NCI-H2029 (cell line): Measurements from ENCODE around the gene DGKH.
A peak's percentile ranks its signal among the peaks of the same experiment; 100 is the strongest.

Source experiments
- DNase-seq: peaks from one replicate; lab custom pipeline; 2025; lab: John Stamatoyannopoulos, UW

DGKH gene

GRCh38 chr13:42228527-42228926 is 180.1 kb downstream of the DGKH start:
- no peak for DNase-seq

DNA sequence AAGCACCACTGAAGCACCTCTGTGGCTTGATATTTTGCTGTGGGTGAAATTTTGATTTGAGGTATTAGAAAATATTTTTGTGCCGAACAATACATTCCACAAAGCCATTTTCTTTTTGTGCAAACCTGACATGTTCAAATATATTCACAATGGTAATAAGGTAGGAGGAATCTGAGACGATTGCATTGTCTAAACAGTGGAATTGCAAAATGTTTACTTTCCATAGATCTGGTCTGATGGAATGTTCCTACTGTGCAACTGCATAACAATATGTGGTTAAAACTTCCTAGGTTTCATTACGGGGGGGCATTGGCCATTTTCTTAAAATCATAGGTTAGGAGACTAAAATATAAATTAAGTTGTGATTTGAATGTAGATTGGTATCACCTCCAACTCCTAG is 180.8 kb downstream of the DGKH start:
- DNase-seq: no peak

- DNase-seq: no peak
Measured at GRCh38 chr13:42232671-42233070, 184.2 kb downstream of the DGKH start.

DNA sequence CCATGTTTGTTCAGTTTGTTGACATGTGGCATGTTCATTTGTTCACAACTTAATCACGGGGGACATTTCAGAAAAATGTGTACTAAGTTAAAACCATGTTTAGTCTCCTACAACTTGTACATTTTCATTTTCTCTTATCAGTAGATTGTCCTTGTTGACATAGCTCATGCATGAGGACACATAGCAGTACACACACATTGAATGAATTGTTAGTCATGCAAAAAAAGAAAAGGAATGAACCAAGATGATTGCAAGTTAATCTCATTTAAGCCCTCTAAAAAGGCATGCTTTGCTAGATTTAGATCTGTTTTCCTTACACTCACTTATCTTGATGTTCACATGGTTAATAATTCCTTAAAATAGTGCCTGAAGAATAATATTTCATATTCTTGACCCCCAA is 185.3 kb downstream of the DGKH start:
- DNase-seq: no peak

DNA sequence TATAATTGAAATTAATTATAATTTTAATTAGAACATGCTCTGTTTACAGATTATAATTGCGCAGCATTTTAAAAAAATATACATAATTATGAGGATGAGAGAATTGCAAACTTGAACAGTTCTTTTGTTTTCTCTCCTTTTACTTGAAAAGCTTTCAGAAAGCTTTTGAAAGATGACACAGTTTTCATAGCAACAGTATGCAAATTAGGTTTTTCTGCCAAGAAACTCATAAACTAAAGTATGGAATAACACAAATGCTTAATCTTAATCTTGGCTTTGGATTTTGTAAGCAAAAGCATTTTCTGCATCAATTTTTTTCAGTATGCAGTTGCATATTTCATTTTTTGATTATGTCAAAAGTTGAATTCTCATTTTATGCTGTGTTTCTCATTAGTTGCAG is 190.7 kb downstream of the DGKH start:
- no peak for DNase-seq

GRCh38 chr13:42239644-42240043 is 191.2 kb downstream of the DGKH start:
- no peak for DNase-seq

DNA sequence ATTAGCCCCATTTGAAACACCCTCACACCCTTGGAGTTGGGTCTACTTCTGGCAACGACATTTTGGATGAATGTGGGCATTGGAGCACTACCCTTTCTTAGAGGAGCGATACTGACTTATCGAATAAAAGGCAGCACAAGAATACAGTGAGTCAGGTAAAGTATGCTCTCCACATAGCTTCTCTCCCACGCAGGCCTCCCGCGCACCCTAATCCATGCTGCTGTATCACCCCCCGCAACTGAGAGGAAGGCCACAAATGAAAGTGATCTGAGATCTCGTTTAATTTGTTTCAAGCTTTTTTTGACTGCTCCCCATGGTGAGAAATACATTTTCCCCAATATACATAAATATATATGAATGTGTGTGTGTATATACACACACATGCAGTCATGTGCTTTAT is 198.1 kb downstream of the DGKH start:
- DNase-seq: no peak

GRCh38 chr13:42247883-42248282 is 199.4 kb downstream of the DGKH start:
- DNase-seq: no peak

- DNase-seq: no peak
Measured at GRCh38 chr13:42255886-42256285, 207.4 kb downstream of the DGKH start.

DNA sequence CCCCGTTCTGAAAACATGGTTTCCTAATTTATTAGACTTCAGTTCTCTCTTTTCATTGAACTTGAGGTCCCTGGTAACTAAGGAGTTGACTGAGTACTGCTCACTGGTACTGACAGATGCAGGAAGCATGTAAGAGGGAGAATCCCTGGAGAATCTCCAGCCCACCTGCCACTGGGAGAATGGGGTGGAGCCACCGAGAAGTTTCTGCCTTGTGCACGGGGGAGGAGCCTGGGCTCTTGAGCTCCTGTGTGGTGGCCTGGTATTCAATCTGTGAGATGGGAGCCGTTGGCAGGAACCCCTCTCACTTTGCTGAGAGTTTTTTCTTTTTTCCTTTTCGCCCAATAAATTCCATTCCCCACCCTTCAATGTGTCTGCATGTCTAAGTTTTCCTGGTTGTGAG is 210.3 kb downstream of the DGKH start:
- no peak for DNase-seq

DNA sequence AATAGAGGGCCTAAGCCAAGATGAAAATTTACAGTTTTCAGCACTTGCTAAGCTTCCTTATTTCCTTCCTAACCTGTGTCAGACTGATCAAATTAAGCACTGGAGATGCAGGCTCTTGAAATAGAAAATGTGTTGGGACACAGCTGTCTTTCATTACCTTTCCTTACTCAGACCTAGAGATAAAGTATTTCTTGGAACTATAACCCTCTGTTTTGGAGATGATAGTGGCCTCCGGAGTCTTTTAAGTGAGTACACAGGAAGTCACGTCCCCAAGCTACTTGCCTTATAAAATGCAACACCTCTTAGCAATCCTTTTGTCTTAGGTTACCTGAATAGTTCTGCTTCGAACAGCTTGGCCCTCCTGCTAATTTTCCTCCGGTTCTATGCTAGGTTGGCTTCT is 211.1 kb downstream of the DGKH start:
- no peak for DNase-seq

DNA sequence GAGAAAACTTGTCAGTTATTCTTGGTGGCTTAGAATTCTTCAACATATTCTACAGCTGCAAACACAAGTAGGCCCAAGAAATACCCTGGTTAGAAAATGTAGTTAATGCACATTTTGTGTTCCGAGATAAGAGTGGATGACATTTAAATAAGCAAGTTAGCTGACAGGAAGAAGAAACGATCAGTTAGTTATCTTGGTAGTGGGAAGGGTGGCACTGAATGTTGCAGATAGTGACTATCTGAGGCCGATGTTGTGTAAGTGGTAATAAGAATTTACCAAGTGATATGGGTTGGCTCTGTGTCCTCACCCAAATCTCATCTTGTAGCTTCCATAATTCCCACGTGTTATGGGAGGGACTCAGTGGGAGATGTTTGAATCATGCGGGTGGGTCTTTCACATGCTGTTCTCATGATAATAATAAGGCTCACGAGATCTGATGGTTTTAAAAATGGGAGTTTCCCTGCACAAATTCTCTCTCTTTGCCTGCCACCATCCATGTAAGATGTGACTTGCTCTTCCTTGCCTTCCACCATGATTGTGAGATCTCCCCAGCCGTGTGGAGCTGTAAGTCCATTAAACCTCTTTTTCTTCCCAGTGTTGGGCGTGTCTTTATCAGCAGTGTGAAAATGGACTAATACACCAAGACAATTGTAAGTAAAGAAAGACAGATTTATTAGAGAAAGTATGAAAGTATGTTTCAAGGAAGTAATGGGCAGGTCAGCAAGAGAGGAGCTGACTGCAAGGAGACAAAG is 212.6 kb downstream of the DGKH start:
- no peak for DNase-seq

DNA sequence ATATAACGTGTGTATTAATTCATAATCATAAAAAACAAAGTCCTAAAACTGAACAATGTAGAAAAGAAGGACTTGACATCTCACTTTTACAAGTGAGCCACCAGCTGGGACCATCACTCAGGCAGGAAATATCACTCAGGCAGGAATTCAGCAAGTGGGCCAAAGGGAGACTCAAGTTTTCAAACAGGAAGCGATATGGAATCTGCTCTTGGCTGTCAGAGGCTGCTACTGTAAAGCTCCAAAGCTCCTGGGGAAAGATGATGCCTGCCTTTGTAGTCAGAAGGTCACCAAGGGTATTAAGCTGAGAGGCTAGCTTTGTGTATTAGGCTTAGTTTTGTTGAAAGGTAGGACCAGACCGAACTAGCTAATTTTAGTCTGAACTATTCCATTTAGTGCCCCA is 218.0 kb downstream of the DGKH start:
- DNase-seq: no peak

DNA sequence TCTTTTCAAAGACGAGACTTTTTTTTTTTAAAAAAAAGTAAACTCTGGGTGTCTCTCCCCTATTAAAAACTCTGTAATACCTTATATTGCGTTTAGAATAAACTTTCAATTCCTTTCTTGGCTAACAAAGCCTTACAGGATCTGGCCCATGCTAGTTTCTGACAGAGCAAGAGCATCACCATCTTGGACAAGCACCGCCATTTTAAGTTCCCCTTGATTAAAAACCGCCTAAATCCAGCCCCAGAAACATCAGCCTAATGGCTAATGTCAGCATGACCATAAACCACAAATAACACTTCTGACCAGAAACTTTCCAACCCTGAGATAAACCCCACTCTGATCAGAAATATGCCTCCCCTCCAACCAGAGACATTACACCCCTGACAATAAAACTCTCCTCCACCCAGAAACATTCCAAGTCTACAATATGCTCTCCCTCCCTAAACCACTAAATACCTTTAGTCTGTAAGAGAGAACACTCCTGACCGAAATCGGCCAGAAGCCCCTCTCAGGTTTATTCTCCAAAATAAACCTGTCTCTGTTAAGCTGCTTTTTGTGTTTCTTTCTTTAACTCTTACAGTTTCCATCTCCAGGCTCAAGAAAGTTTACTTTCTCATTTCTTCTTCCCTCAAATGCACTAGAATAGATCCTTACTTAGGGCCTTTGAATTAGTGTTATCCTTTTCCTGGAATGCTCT is 221.9 kb downstream of the DGKH start:
- DNase-seq: no peak

GRCh38 chr13:42270857-42271215 is 222.4 kb downstream of the DGKH start:
- DNase-seq: no peak

- peak; percentile 92 for DNase-seq
Measured at GRCh38 chr13:42271337-42272114, 223.1 kb downstream of the DGKH start.

DNA sequence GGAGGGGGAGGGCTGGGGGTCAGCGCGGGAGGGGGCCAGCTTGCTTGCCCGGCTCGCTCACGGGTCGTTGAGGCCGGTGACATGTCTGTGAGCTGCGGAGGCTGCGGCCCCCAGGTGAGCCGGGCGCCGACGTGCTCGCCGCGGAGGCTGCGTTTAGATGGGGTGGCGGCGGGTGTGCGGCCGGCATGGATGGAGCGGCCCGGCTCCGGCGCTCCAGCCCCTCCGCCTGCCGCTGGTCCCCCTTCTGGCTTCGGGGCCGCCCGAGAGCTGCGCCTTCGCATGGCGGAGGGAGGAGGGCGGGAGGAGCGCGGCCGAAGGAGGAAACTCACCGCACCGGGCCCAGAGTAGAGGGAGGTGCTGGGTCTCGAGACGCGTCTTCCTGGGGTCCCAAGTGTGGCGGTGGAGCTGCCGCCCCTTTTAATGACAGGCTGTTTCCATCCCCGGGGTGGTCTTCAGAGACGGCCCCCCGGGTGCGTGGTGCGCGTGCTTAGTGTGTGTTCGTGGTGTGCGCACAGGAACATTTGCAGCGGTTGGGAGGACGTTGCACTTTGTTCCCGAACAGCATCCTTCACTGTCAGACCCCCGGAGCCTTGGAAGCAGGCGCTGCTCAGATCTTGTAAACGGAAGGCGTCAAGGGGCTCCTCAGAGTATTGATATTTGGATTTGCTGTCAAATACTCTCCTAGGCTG is 223.8 kb downstream of the DGKH start, which contains the start of gene AKAP11:
Gene AKAP11, plus strand, starts transcription at position 38 of the 689 bp plus-strand sequence. CDS start 14,197 bp downstream, outside the sequence.
- peak; percentile 23 for DNase-seq

GRCh38 chr13:42272804-42273175 is 224.3 kb downstream of the DGKH start:
- DNase-seq: no peak

DNA sequence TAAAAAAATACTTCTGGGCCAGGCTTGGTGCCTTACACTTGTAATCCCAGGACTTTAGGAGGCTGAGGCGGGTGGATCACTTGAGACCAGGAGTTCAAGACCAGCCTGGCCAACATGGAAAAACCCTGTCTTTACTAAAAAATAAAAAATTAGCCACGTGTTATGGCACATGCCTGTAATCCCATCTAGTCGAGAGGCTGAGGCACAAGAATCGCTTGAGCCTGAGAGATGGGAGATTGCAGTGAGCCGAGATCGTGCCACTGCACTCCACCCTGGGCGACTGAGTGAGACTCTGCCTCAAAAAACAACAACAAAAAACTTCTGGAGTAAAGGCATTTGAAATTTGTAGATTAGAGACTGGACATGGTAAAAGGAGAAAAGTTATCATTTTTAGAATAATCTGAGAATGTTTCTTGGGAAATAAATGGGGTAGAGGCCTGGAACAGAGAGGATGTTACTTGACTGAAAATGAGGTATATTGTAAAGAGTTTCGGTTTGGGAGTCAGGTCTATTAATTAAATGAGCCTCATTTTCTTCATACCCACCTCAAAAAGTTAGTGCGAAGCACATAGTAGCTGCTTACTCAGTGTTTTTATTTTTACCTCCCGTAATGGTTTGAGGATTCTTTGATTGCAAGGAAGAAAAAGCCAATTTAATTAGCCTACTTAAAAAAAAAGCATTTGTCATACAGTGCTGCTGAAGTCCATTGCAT is 226.1 kb downstream of the DGKH start:
- DNase-seq: no peak

- no peak for DNase-seq
Measured at GRCh38 chr13:42275098-42275471, 226.6 kb downstream of the DGKH start.

- no peak for DNase-seq
Measured at GRCh38 chr13:42275506-42275905, 227.1 kb downstream of the DGKH start.

DNA sequence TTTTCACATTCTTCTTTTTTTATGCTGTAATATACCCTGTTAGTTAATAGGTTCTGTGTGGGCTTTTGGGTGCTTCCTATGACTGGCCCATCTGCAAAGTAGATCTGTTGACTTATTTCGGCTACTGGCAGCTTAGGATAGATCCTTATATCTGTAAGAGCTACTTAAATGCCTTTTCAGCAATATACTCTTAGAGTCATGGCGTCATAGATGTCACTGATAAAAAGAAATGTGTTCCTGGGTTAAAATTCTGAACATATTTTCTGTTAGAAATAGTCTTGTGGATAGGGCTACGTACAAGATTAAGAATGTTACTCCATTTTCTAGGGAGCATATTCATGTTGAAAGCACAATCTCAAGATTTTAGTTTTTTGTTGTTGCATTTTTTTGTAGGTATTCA is 228.2 kb downstream of the DGKH start:
- no peak for DNase-seq
